ENCODE data around the gene ZNF362.

DNA sequence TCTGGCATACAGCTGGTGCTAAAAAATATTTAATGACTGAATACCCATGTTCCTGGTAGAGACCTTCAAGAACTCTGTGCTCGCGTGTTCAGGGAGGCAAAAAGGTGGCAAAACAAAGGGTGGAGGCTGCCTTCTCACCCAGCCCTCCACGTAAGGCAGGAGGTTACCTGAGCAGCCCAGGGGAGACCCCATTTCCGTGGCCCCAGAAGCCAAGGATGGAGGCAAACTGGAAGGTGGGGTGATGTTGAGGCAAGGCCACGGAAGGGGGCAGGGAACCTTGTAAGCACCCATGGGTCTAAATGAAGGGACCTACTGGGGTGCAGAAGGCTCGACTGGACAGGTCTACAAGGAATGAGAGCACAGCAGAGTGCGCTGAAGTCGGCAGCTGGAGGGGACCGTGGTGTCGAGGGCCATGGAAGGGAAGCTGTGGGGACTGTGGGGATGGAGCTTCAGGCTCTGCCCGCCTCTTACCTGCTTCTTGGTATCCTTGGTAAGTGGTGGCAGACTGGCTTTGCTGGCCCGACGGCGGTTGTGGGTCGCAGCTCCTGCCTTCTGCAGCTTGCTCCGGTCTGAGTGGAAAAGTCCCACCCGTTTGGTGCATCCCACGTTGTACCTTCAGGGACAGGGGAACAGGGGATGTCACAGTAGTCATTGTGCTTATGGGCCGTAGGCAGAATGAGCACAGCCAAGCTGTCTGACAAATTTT is 73.5 kb downstream of the ZNF362 start:
- TF ChIP-seq EZH2phosphoT487 (IDR thresholded peaks at IDR 0.05; ENCODE audit: insufficient read depth, low read depth) (no peak), EZH2 (IDR thresholded peaks at IDR 0.05; ENCODE audit: insufficient read depth, poor library complexity, severe bottlenecking) (no peak)
